ENCODE data around the gene GSAP. TPM values are rescaled to one million over a fixed set of nuclear protein-coding genes. Genes with fewer than 3 reads are reported as not detected.
A peak's percentile ranks its signal among the peaks of the same experiment; 100 is the strongest.

Gene GSAP
- total and polyA plus RNA-seq, 9 of the 15 experiments (the other 6 are each of a cell fraction or from before 2014, with no cell fraction given) = 0.13 TPM; not detected in 8

DNA sequence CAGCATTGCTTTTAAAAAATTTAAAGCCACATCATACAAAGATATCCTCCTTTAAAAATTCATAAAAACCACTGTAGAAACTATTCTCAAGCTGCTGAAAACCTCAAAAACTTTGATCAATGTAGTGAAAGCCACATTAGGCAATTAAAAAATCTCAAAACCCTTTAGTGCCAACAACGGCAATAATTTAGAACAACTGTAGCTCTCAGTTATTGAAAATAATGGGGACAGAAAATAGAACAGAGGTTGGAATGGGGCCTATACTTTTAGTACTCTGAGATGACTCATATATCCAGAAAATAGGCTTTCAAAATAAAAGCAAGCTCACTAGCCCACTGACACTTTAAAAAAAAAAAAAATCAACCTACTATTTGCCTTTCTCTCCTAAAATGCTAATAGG is 87.5 kb downstream of the GSAP start:
- no TSS peak for BruUV-seq (replicated peaks)
- H3K79me2 ChIP-seq (ENCODE audit: control insufficient read depth, insufficient read depth, low read length) = no peaks in the 10 kb centered on the region
- no peak overlapping the region for H2AFZ ChIP-seq (ENCODE audit: low read depth, low read length)
- no peak for DNase-seq (ENCODE audit: extremely low read depth in 1 of 4, low spot score in 3 of 4)
- CTCF ChIA-PET (ENCODE audit: low intra/inter-chr PET ratio) = no interaction called here
- no peaks in the 10 kb centered on the region for H3K36me3 ChIP-seq (ENCODE audit: control insufficient read depth, insufficient read depth, low read length)
- ATAC-seq = no peak
- H3K9me3 ChIP-seq (replicated peaks; ENCODE audit: control insufficient read depth, insufficient read depth, low read depth, low read length) = no peaks in the 10 kb centered on the region
- WGBS (ENCODE audit: insufficient coverage, low coverage, missing lambda C conversion rate) = 4% methylated on average over 1 of the region's 1 CpG
- no peaks in the 10 kb centered on the region for H3K9me1 ChIP-seq (ENCODE audit: control insufficient read depth, insufficient read depth, low read length)
- H3K27ac ChIP-seq (ENCODE audit: extremely low read depth, low read depth, low read length) = no peak overlapping the region
- intact Hi-C loops (cut with micrococcal nuclease) (no loop called here), in situ Hi-C loops (cut with MboI) (no loop called here)
- no peak overlapping the region for H3K4me3 ChIP-seq
- no peak overlapping the region for H3K4me2 ChIP-seq (ENCODE audit: insufficient read depth, low read length)
- no peaks in the 10 kb centered on the region for H4K20me1 ChIP-seq (replicated peaks; ENCODE audit: control insufficient read depth, insufficient read depth, low read length)
- H3K9ac ChIP-seq (ENCODE audit: insufficient read depth in 1 of 2, low read depth in 2 of 2, low read length in 2 of 2) = no peak overlapping the region
- POLR2A ChIA-PET = interaction anchor here (0.8 kb wide), 1 partner anchor 8 kb away, joined by 4 read pairs; no protein-coding TSS in a partner anchor
- TF ChIP-seq PHF20 (IDR thresholded peaks at IDR 0.05; ENCODE audit: partially characterized antibody) = no peak
- TF ChIP-seq ZFP1 (CRISPR knock-in tag; IDR thresholded peaks at IDR 0.05) = no peak
- TF ChIP-seq ZC3H11A (IDR thresholded peaks at IDR 0.05; ENCODE audit: low read depth, low read length) = no peak
- TF ChIP-seq ZNF324 (CRISPR knock-in tag; IDR thresholded peaks at IDR 0.05) = no peak
- peak; percentile 58; the same call in 1 of the 2 replicates for TF ChIP-seq MYNN (IDR thresholded peaks at IDR 0.05)
- TF ChIP-seq MYNN (CRISPR knock-in tag; IDR thresholded peaks at IDR 0.05) = no peak
- TF ChIP-seq, protein P1, sequence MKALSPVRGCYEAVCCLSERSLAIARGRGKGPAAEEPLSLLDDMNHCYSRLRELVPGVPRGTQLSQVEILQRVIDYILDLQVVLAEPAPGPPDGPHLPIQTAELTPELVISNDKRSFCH (CRISPR knock-in tag; IDR thresholded peaks at IDR 0.05) = no peak
- TF ChIP-seq, protein P1 (tag; IDR thresholded peaks at IDR 0.05) = no peak
- no peak for TF ChIP-seq KLF13 (tag; IDR thresholded peaks at IDR 0.05; ENCODE audit: borderline replicate concordance, low read depth)
- TF ChIP-seq GABPB2 (CRISPR knock-in tag; conservative IDR thresholded peaks at IDR 0.05) = no peak
- H3K4me1 ChIP-seq (replicated peaks in 1 of 2; ENCODE audit: control insufficient read depth in 2 of 2, insufficient read depth in 2 of 2, low read length in 2 of 2) = no peaks in the 10 kb centered on the region
- FAIRE-seq = no peak
- H3K27me3 ChIP-seq (ENCODE audit: control insufficient read depth in 2 of 2, insufficient read depth in 2 of 2, low read length in 2 of 2) = peaks cover 9 to 15% of the 10 kb centered on the region in 2 experiments; a peak in 4 of 5 replicates
